Left cardiac atrium (tissue), 4 donors: ENCODE measurements around the gene CD200R1L. TPM values are rescaled to one million over a fixed set of nuclear protein-coding genes. Genes with fewer than 3 reads are reported as not detected.

ENCODE experiments used
- ATAC-seq, 2 donors: fragments of 200-7000 bp; cut with Tn5 transposase; one replicate each; pipeline ENCODE4 v1.9.1; 2020; ENCODE audit warnings: mild to moderate bottlenecking in 2 of 2, moderate library complexity in 2 of 2
- DNase-seq: peaks from one replicate; pipeline ENCODE4 v3.0.0-alpha.2; 2020
- intact Hi-C, 2 donors: fragments of 100-400 bp; cut with DNase I; formaldehyde crosslinking; loops; one replicate each; pipeline versions ENCODE4 v1.14.1 to v1.15.1; 2022 to 2023
- total RNA-seq, 2 donors: library from RNA; stranded (reverse); fragmentation: NEBNext Ultra II Directional; extraction: Animal tissue kit (Norgen Biotek cat#: 25700); gene quantifications; one replicate each; pipeline ENCODE4 v1.2.1, GENCODE V29; 2021
- donor health status: DM: no; HTN: yes; CAD: no.
- donor health status: DM: no; HTN: yes; CAD: no; lungs with severe emphysema.
- donor health status: DM: yes; HTN: yes; CAD: no.
- donor health status: Dilated cardiomyopathy.

The CD200R1L gene
- total RNA-seq, 2 donors from 2014 or later = not detected

DNA sequence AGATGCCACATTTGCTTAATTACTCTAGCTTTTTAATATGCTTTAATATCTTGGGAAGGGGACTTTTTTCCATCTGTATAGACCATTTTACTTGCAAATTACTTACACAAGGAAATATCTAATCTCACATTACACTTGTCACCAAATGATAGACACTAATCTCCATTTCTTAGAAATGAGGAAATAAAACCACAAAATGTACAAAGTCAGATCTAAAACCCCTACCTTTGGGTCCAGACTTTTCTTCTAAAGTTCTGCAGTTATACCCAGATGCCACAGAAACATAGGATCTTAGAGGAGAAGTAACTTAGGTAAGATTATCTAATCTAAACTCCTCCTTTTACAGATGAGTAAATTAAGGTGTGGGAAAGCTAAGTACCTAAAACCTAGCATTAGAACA, 44.3 kb downstream of the CD200R1L start:
- DNase-seq = no peak
- ATAC-seq = no peak
- intact Hi-C loops = no loop called here

DNA sequence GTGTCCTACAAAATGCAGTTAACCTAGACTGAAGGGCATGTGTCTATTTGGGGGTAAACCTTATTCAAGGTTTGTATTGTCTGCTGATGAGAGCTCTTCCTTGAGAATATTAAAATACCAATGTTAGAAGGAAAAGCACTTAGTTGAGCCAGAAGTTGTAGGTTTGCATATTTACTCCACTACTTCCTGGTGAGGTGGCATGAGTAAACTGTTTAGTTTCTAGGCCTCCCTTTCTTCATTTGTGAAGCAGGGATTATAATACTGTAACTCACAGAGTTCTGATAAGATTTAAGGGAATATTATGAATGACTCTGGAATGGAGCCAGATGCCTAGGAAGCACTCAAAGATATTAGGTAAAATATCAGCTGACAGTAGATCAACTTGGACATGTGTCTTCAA, 46.7 kb downstream of the CD200R1L start:
- DNase-seq (no peak), ATAC-seq (no peak)
- intact Hi-C loops = no loop called here

DNA sequence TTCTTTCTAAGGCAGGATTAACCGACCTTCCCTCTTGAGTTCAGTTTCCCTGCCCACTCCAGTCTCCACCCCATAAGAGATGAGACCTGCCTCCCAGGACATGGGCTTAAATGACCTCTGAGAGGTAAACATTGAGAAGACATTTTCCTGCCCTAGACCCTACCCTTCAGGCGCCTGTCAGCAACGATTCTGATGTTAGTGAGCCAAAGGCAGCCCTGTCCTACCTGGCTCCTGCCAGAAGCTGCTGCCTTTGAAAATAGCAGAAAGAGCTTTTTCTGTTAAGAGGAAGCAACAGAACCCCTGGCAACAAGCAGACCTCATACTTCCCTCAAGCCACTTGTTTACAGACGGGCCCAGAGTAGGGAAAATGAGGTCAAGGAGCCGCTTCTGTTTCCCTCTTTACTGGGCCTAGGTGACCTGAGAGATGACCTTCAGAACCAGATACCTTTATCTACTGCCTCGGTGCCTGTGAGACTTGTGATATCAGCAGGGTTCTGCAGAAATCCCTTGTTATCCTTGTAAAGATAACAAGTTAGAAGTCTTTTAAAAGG, 52.0 kb downstream of the CD200R1L start:
- intact Hi-C loops = no loop called here
- ATAC-seq (peak in 1 of 2 donors; percentile 64), DNase-seq (no peak)

DNA sequence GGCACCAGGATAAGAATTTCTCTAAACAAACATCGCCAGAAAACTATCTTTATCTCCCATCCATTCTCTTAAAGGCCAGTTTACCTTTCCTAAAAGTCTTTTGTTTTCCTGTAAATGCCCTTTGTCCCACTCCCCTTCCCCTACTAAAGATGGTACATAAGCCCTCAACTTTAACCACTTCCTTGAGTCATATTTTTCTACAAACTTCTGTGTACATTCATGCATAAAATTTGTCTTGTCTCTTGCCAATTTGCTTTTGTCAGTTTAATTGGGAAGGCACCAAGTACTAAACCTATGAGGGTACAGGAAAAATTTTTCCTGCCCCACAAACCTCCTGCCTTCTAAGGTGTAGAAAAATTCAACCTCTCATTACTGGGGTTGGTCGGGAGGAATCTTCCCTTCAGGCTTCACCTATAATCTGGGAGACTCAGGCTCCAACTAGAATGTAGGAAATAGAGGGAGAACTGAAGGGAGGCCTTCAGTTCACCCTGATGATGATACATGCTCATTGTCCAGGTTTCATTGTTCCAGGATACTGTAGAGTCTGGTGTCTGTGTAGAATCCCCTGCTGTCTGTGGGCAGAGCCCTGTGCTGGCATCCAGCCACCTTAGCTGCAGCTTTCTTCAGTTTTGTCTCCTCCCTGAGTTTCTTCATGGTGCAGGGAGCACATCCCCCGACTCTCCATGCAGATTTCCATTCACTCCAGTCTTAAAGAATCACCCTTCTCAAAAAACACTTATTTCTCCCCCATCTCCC, 53.2 kb downstream of the CD200R1L start:
- ATAC-seq = peak in 1 of 2 donors; percentile 59
- no peak for DNase-seq
- intact Hi-C loops = no loop called here

DNA sequence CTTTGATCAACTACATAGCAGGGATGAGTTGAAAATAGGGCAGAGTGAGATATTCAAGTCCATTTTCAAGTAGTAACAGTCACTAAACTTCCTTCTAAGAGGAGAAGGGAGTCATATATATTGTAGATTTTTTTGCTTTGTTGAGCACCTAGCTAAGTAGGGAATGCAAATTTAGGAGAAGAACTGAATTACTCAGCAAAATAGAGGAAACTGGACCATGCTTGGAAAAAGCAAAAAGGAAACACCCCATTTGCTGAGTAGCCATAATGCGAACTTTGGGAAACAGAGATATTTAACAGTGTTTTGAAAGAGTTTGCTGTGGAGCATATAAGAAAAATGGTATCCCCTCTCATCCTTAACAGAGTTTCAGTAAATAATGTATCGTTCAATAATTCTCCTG, 54.9 kb downstream of the CD200R1L start:
- ATAC-seq (no peak), DNase-seq (no peak)
- intact Hi-C loops = no loop called here

DNA sequence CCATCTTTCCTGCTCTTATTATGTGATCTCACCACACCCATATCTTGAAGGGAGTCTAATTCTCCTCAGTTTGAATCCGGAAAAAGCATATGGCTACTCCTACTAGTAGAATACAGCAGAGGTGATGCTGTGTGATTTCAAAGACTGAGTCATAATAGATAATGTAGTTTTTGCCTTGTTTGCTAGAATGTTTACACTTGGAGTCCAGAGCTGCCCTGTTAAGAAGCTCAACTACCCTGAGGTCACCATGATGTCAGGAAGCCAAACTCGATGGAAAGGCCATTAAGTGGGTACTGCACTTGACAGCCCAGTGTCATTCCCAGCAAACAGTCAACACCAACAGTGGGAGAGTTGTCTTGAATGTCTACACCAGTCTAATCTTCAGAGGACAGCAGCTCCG, 56.9 kb downstream of the CD200R1L start:
- DNase-seq (no peak), ATAC-seq (peak in 1 of 2 donors; percentile 23)
- intact Hi-C loops = no loop called here

DNA sequence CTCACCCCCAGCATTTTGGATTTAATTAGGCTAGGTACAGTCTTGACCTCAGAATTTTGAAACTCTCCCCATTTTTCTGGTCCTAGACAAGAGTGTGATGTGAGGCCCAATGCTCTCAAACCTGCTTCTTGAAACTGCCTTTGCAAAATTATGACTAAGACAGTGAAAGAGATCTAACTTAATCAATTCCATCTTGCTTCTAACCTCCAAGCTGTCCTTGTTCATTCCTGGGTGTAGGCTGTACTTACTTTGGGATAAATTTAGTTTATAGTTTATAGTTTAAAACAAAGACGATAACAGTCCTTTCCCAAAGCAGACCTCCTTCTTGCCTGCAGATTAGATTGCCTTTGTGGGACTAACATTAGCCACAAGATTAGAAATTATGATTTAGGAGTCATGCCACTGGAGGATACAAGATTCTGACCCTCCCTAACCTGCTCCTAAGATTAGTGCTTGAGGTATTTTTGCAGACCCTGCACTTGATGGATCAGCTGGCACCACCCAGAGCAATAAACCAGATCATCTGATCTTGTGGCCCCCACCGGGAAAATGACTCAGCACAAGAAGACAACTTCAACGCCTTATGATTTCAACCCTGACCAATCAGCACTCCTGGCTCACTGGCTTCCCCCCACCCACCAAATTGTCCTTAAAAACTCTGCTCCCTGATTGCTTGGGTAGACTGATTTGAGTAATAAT, 59.6 kb downstream of the CD200R1L start:
- DNase-seq (no peak), ATAC-seq (no peak)
- intact Hi-C loops = no loop called here

DNA sequence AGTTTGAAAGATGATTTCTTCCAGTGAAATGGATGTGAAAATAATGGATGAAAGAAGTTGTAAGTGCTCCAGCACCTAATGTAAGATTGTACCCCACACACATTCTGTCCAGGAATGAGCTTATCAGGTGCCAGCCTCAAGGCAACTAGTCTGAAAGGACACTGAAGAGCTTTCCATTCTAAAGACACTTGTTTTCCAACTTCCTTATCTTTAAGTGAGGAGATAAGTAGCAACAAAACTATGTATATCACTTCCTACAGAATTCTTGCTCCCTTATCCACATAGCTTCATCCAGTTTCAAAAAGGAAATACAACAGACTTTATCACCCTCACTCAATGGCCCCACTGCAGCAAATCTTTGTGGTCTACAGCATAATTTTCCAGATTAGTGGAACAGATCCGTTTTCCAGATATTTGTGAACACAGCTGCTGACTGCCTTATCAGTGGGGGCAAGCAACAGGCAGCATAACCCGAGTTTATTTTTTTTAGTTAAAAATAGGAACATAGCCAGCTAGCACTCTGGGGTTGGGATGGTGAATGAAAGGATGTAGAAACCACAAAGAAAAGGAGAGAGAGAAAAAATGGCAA, 60.6 kb downstream of the CD200R1L start:
- peak in 1 of 2 donors; percentile 44 for ATAC-seq
- no peak for DNase-seq
- intact Hi-C loops = no loop called here

DNA sequence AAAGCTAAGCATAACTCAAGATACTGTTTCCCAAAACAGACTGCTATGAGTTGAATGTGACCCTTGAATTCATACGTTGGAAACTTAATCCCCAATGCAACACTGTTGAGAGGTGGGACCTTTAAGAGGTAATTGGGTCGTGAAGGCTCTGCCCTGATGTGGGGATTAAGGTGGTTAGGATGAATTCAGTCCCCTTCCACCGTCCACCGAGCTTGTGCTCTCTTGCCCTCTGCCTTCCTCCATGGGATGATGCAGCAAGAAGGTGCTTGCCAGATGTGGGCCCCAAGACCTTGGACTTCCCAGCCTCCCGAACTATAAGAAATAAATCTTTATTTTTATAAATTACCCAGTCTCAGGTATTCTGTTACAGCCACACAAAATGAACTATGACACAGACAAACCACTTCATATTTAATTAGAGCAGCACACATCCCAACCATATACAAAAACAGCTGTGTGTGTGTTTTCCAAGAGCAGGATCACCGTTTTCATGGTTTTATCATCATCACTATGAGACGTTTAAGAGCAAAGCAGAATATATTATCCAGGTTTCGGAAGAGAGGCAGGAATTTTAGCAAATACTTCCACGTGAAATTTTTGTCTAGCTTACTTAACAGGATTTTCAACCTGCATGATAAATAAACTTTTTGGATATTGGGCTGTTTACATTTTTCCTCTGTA, 61.2 kb downstream of the CD200R1L start:
- ATAC-seq (no peak), DNase-seq (no peak)
- intact Hi-C loops = no loop called here

DNA sequence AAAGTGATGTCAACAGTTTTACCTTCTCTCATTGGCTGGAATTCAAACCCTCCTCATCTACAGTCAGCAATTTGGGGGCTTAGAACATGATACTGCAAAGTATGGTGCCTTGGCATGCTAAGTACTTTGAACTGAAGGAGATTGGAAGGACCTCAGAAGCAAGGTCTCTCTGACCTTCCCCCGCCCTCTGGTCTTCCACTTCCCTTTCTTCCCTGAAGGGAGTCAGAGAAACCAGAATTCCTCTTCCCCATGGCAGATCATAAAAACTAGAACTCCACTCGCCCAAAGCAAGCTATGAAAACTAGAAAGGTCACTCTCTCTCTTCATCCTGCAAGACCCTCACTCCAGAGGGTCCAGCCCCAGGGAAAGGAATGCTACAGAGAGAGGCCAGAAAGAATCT, 64.2 kb downstream of the CD200R1L start:
- DNase-seq (no peak), ATAC-seq (no peak)
- intact Hi-C loops = no loop called here

DNA sequence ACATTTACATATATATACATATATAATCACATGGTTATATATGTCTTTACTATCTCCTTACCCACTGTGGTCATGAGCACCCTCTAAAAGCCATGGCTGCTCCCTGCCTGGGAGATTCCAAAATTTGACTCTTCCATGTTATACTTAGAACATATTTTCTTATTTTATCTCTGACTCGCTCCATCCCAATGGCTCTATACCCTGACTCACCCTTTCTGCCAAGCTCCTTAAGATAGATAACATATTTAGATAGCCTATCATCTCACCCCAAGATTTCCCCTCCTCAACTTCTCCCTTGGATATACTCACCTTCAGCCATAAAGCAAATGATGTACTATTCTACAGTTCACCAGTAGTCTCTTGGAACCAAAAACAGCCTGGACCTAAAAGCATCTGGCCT, 65.1 kb downstream of the CD200R1L start:
- ATAC-seq (no peak), DNase-seq (no peak)
- intact Hi-C loops = no loop called here

DNA sequence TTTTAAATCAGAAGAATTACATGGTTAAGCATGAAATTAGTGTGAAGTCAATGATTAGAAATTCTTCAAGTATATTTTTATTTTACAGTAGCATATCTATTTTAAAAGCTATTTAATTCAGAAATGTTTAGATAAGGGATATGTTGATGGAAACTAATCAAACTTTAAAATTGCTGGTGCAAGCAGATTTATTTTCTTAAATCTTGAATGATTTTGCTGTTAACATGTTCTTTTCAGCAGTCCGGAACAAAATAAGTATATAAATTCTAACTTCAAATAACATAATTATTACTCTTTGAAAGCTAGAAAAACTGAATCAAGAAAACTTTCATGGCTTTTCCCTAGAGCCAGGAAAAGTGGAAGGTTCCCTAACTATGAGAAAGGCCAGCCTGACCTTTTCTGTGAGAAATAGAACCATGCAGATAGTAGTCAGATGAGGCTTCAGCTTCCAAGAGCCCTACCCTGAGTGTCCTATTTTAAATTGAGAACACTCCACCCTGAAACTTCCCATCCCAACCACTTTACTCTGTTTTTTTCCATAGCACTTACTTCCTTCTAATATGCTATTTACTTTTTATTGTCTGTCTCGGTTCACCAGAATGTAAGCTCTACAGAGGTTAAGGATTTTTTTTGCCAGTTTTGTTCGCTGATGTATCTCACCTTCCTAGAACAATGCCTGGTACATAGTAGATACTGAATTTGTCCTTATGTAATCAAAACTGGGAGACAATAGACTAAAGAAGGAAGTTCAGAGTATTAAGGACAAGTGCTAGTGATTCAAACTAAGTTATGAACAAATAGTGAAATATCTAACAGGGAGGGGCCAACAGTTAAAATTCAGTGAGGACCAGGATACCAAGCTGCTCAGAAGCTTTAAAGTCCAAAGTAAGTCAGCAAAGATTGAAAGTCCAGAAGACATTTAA, 66.8 kb downstream of the CD200R1L start:
- DNase-seq (no peak), ATAC-seq (peak in 1 of 2 donors; percentile 36)
- intact Hi-C loops = no loop called here

DNA sequence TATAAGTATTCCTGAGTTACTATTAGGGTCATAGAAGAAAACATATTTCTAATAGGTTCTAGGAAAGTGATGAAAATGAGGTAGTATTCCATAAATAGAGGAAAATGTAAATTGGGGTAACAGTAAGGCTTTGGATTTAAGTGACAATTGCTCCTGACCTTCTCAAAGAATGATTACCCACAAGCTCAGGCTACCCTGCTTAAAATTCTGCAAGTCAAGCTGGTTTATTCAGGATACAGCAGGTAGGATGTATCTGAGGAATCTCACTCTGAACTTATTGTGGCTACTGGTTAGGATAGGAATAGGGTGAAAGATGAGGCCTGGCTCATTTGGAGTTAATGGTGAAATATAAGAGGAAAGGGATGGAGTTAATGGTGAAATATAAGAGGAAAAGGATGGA, 67.7 kb downstream of the CD200R1L start:
- ATAC-seq (no peak), DNase-seq (no peak)
- intact Hi-C loops = no loop called here

DNA sequence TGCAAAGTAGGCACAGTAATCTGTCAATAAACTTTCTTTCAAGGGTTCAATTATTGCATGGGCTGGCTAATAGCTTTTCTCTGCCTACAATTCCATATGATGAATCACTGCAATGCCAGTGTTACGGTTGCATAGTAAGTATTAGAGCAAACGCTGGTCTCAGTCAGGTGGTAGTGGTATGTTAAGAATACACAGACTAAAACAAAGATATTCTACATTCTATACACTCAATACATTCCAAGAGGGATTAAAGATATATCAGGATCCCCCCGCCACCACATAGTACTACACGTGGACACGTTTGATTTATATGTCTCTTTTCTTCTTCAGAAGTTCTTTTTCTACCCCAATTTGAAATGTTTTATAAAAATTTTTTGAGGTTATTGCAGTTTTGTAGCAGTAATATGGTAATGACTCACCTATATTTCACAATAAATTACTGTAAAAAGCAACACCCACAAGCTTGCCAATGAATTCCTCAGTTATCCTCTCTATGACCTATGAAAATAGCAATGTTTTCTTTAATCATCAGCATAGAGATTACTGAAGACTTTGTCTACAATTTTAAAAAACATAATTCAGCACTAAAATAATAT, 68.2 kb downstream of the CD200R1L start:
- no peak for DNase-seq
- ATAC-seq = peak; percentile 42 to 52
- intact Hi-C loops = no loop called here

DNA sequence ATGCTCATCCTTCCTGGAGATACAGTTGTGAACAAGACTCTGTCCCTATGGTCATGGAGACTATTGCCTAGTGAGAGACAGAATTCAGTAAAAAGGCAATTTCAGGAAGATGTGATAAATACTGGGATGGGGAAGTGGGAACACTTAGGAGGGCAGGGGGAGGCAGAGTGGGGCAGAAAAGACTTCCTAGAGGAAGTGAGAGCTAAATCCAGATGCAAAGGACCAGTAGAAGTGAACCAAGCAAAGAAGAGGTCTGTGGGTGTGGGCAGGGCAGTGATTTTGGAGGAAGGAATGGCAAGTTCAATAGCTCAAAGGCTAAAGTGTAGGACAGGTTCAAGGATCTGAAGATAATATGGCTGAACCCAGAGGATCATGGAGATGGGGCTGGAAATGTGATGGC, 68.9 kb downstream of the CD200R1L start:
- intact Hi-C loops = no loop called here
- no peak for DNase-seq
- ATAC-seq = no peak

DNA sequence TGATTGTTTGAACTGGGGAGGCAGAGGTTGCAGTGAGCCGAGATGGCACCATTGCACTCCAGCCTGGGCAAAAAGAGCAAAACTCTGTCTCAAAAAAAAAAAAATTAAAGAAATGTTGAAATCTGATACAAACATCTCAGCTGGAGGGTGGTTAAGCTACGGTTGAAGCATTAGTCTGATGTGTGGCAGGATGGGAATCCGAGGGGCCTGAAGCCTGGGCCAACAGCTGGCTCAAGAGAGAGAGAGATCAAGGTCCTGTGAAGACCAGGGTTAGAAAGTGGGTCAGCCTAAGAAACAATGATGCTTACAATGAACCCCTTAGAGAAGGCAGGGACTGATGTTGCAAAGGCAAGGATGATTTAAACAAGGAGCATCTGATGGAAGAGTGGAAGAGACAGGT, 69.8 kb downstream of the CD200R1L start:
- ATAC-seq (no peak), DNase-seq (no peak)
- intact Hi-C loops = no loop called here

DNA sequence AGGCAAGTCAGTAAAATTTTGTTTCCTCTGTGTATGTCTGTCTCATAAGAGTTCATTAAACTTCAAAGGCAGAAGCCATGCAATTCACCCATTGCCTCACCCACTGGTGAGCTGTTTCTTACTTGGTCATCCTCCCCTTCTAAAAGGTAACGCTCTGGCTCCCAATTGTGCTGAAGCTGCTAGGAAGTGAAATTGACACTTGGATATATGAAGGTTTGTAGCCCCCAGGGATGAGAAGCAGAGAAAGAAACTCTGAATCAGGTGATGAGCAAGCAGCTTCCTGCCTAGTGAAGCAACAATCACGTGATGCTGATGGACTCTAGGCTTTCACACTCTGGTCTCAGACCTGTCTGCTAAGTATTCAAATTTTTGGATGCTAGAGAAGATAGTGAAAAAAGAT, 70.7 kb downstream of the CD200R1L start:
- DNase-seq (no peak), ATAC-seq (no peak)
- intact Hi-C loops = no loop called here

DNA sequence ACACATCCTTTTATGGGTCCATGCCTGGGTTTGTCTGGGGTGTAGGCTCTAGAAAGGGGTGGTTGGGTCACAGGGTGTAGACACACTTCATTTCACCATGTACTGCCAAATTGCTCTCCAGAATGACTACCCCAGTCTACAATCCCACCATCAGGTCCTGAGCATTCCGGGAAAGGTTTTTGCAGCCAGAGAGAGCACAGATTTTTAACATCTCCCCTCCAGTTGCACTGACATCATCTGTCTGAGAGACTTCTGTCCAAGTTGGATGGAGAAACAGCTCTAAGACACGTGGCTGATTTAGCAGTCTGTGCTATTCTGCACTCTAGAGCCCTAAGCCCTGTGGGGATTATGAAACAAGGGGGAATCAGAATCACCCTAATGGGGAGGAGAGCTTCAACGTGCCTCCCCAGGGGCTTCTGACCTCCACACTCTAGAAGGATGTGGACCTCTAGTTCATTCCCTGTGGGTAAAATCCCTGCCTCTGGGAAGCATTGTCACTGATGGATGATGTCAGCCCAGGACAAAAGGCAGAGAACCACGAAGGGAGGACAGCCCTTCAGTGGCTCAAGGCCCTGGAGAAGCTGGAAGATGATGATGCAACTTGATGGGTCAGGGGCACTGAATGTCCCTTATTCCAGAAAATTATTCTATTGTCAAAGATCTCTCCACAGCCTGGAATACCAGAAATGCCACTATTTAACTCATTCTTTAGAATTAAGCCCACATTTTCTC, 71.5 kb downstream of the CD200R1L start:
- ATAC-seq (peak; percentile 66 to 87), DNase-seq (no peak)
- intact Hi-C loops = no loop called here
